ENCODE measurements around the gene STOML1.

STOML1 gene

GRCh38 chr15:73957276-73957675, 34.8 kb downstream of the STOML1 start:
- no peak overlapping the region for H3K4me2 ChIP-seq (ENCODE audit: low read length)
- no peak overlapping the region for H3K9ac ChIP-seq (ENCODE audit: low read length)
- no peak for TF ChIP-seq EZH2 (IDR thresholded peaks at IDR 0.05; ENCODE audit: borderline replicate concordance, low read length)
- TF ChIP-seq CTCF (IDR thresholded peaks at IDR 0.05; ENCODE audit: low read length) = no peak

GRCh38 chr15:73956743-73957135, 35.4 kb downstream of the STOML1 start:
- H3K27me3 ChIP-seq (ENCODE audit: insufficient read depth, low read length) = no peaks in the 10 kb centered on the region
- no peak overlapping the region for H3K27ac ChIP-seq (ENCODE audit: low read depth, low read length, poor library complexity, severe bottlenecking)
- TF ChIP-seq CTCF (IDR thresholded peaks at IDR 0.05; ENCODE audit: low read length) (no peak), EZH2 (IDR thresholded peaks at IDR 0.05; ENCODE audit: borderline replicate concordance, low read length) (no peak)
- H3F3A ChIP-seq (ENCODE audit: insufficient read depth, low read length) = no peaks in the 10 kb centered on the region
- no peak overlapping the region for H2AFZ ChIP-seq (ENCODE audit: low read length)
- H3K36me3 ChIP-seq (ENCODE audit: insufficient read depth, low read length) = no peaks in the 10 kb centered on the region
- H3K9ac ChIP-seq (ENCODE audit: low read length) = no peak overlapping the region
- no peaks in the 10 kb centered on the region for H3K4me1 ChIP-seq (ENCODE audit: insufficient read depth, low read length, severe bottlenecking)
- no peaks in the 10 kb centered on the region for H3K79me2 ChIP-seq (ENCODE audit: insufficient read depth, low read length)
- H3K4me3 ChIP-seq (ENCODE audit: low read depth, low read length, poor library complexity, severe bottlenecking) = no peak overlapping the region
- H3K9me2 ChIP-seq (ENCODE audit: low read depth, low read length) = no peaks in the 10 kb centered on the region
- no peak overlapping the region for H3K4me2 ChIP-seq (ENCODE audit: low read length)
- no peaks in the 10 kb centered on the region for H3K9me3 ChIP-seq (ENCODE audit: low read length)
- no peaks in the 10 kb centered on the region for H4K20me1 ChIP-seq (ENCODE audit: insufficient read depth, low read length)

More at GRCh38 chr15:73957276-73957675, 34.8 kb downstream of the STOML1 start:
- H3K27me3 ChIP-seq (ENCODE audit: insufficient read depth, low read length) = no peaks in the 10 kb centered on the region
- no peaks in the 10 kb centered on the region for H3K9me3 ChIP-seq (ENCODE audit: low read length)
- H3K4me1 ChIP-seq (ENCODE audit: insufficient read depth, low read length, severe bottlenecking) = no peaks in the 10 kb centered on the region
- H3K4me3 ChIP-seq (ENCODE audit: low read depth, low read length, poor library complexity, severe bottlenecking) = no peak overlapping the region
- H3K9me2 ChIP-seq (ENCODE audit: low read depth, low read length) = no peaks in the 10 kb centered on the region
- H4K20me1 ChIP-seq (ENCODE audit: insufficient read depth, low read length) = no peaks in the 10 kb centered on the region
- no peak overlapping the region for H3K27ac ChIP-seq (ENCODE audit: low read depth, low read length, poor library complexity, severe bottlenecking)
- H3F3A ChIP-seq (ENCODE audit: insufficient read depth, low read length) = no peaks in the 10 kb centered on the region
- no peaks in the 10 kb centered on the region for H3K36me3 ChIP-seq (ENCODE audit: insufficient read depth, low read length)
- no peaks in the 10 kb centered on the region for H3K79me2 ChIP-seq (ENCODE audit: insufficient read depth, low read length)
- H2AFZ ChIP-seq (ENCODE audit: low read length) = no peak overlapping the region

- Histone ChIP-seq H3K9me3 (ENCODE audit: low read length) (no peaks in the 10 kb centered on the region), H3K4me1 (ENCODE audit: insufficient read depth, low read length, severe bottlenecking) (no peaks in the 10 kb centered on the region), H3K4me3 (ENCODE audit: low read depth, low read length, poor library complexity, severe bottlenecking) (no peak overlapping the region), H3K79me2 (ENCODE audit: insufficient read depth, low read length) (no peaks in the 10 kb centered on the region), H3K27ac (ENCODE audit: low read depth, low read length, poor library complexity, severe bottlenecking) (no peak overlapping the region), H3K27me3 (ENCODE audit: insufficient read depth, low read length) (no peaks in the 10 kb centered on the region), H2AFZ (ENCODE audit: low read length) (no peak overlapping the region), H4K20me1 (ENCODE audit: insufficient read depth, low read length) (no peaks in the 10 kb centered on the region), H3K4me2 (ENCODE audit: low read length) (no peak overlapping the region), H3K9ac (ENCODE audit: low read length) (no peak overlapping the region), H3K36me3 (ENCODE audit: insufficient read depth, low read length) (no peaks in the 10 kb centered on the region), H3F3A (ENCODE audit: insufficient read depth, low read length) (no peaks in the 10 kb centered on the region), H3K9me2 (ENCODE audit: low read depth, low read length) (no peaks in the 10 kb centered on the region)
- TF ChIP-seq CTCF (IDR thresholded peaks at IDR 0.05; ENCODE audit: low read length) (no peak), EZH2 (IDR thresholded peaks at IDR 0.05; ENCODE audit: borderline replicate concordance, low read length) (no peak)
Observed at GRCh38 chr15:73955861-73956742, 36.0 kb downstream of the STOML1 start.
